ENCODE data around the gene PDE4A. TPM values are rescaled to one million over a fixed set of nuclear protein-coding genes. Genes with fewer than 3 reads are reported as not detected.

The PDE4A gene
- total and polyA plus RNA-seq, 10 of the 15 experiments (the other 5 are each of a cell fraction or from before 2014, with no cell fraction given): 0.24 to 13.3 (median 4.9) TPM

DNA sequence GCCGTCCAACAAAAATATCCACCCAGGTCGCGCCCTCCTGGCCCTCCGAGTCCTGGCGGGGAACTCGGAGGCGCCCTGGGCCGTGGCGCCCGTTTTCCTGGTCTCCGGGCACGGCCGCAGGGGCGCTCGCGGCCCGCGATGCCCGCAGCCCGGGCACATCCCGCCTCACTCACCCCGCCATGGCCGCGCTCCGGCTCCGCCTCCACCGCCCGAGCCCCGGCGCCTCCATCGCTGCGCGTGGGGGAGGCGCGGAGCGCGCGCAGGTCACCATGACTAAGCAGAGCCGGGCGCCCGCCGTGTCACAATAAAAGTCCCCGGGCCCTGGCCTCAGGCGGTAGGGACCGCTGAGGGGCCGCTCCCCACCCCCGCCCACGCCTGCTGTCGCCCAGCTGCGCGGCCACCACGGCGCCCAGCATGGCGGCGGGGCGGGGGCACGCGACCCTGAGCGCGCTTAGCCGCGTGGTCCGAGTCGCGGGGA is 82.2 kb downstream of the PDE4A start (continued):
- TF ChIP-seq CBFB (IDR thresholded peaks at IDR 0.05; ENCODE audit: low read depth) (no peak; the same call in 1 of the 2 replicates), TARDBP (IDR thresholded peaks at IDR 0.05; ENCODE audit: borderline replicate concordance) (peak; percentile 68), EGR1 (IDR thresholded peaks at IDR 0.05; ENCODE audit: borderline replicate concordance in 1 of 2, low read depth in 2 of 2, low read length in 2 of 2) (peak; percentile 69 to 99), CHD1 (IDR thresholded peaks at IDR 0.05; ENCODE audit: low read depth, low read length) (no peak), SUZ12 (IDR thresholded peaks at IDR 0.05; ENCODE audit: unreplicated experiment) (no peak), TAF1 (IDR thresholded peaks at IDR 0.05; ENCODE audit: borderline replicate concordance, low read depth, low read length) (peak; percentile 94; the same call in 1 of the 2 replicates), BACH1 (IDR thresholded peaks at IDR 0.05; ENCODE audit: borderline replicate concordance) (peak; percentile 100), SP1 (IDR thresholded peaks at IDR 0.05; ENCODE audit: low read depth, low read length) (peak; percentile 83), KLF5 (IDR thresholded peaks at IDR 0.05; ENCODE audit: partially characterized antibody) (no peak), CREM (IDR thresholded peaks at IDR 0.05; ENCODE audit: low read depth) (peak; percentile 27; the same call in 1 of the 2 replicates), NFIC (IDR thresholded peaks at IDR 0.05; ENCODE audit: low read depth, low read length) (no peak), MYC (IDR thresholded peaks at IDR 0.05; ENCODE audit: insufficient read depth, insufficient read length, insufficient replicate concordance, low read length, severe bottlenecking) (peak; percentile 76), FOS (IDR thresholded peaks at IDR 0.05; ENCODE audit: borderline replicate concordance, extremely low read depth, insufficient read length) (no peak), ZNF207 (IDR thresholded peaks at IDR 0.05; ENCODE audit: borderline replicate concordance) (peak; percentile 72; the same call in 1 of the 2 replicates)
- TF ChIP-seq, protein P1, sequence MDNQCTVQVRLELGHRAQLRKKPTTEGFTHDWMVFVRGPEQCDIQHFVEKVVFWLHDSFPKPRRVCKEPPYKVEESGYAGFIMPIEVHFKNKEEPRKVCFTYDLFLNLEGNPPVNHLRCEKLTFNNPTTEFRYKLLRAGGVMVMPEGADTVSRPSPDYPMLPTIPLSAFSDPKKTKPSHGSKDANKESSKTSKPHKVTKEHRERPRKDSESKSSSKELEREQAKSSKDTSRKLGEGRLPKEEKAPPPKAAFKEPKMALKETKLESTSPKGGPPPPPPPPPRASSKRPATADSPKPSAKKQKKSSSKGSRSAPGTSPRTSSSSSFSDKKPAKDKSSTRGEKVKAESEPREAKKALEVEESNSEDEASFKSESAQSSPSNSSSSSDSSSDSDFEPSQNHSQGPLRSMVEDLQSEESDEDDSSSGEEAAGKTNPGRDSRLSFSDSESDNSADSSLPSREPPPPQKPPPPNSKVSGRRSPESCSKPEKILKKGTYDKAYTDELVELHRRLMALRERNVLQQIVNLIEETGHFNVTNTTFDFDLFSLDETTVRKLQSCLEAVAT (IDR thresholded peaks at IDR 0.05): no peak
- TF ChIP-seq, protein P2, sequence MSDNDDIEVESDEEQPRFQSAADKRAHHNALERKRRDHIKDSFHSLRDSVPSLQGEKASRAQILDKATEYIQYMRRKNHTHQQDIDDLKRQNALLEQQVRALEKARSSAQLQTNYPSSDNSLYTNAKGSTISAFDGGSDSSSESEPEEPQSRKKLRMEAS (IDR thresholded peaks at IDR 0.05; ENCODE audit: low read depth, low read length): peak; percentile 35; the same call in 1 of the 2 replicates
- TF ChIP-seq, protein P3, sequence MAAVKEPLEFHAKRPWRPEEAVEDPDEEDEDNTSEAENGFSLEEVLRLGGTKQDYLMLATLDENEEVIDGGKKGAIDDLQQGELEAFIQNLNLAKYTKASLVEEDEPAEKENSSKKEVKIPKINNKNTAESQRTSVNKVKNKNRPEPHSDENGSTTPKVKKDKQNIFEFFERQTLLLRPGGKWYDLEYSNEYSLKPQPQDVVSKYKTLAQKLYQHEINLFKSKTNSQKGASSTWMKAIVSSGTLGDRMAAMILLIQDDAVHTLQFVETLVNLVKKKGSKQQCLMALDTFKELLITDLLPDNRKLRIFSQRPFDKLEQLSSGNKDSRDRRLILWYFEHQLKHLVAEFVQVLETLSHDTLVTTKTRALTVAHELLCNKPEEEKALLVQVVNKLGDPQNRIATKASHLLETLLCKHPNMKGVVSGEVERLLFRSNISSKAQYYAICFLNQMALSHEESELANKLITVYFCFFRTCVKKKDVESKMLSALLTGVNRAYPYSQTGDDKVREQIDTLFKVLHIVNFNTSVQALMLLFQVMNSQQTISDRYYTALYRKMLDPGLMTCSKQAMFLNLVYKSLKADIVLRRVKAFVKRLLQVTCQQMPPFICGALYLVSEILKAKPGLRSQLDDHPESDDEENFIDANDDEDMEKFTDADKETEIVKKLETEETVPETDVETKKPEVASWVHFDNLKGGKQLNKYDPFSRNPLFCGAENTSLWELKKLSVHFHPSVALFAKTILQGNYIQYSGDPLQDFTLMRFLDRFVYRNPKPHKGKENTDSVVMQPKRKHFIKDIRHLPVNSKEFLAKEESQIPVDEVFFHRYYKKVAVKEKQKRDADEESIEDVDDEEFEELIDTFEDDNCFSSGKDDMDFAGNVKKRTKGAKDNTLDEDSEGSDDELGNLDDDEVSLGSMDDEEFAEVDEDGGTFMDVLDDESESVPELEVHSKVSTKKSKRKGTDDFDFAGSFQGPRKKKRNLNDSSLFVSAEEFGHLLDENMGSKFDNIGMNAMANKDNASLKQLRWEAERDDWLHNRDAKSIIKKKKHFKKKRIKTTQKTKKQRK (IDR thresholded peaks at IDR 0.05; ENCODE audit: low read depth, low read length): no peak
- TF ChIP-seq, protein P4, sequence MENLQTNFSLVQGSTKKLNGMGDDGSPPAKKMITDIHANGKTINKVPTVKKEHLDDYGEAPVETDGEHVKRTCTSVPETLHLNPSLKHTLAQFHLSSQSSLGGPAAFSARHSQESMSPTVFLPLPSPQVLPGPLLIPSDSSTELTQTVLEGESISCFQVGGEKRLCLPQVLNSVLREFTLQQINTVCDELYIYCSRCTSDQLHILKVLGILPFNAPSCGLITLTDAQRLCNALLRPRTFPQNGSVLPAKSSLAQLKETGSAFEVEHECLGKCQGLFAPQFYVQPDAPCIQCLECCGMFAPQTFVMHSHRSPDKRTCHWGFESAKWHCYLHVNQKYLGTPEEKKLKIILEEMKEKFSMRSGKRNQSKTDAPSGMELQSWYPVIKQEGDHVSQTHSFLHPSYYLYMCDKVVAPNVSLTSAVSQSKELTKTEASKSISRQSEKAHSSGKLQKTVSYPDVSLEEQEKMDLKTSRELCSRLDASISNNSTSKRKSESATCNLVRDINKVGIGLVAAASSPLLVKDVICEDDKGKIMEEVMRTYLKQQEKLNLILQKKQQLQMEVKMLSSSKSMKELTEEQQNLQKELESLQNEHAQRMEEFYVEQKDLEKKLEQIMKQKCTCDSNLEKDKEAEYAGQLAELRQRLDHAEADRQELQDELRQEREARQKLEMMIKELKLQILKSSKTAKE (IDR thresholded peaks at IDR 0.05; ENCODE audit: low read depth, poor library complexity, severe bottlenecking): no peak
- TF ChIP-seq, protein P5, sequence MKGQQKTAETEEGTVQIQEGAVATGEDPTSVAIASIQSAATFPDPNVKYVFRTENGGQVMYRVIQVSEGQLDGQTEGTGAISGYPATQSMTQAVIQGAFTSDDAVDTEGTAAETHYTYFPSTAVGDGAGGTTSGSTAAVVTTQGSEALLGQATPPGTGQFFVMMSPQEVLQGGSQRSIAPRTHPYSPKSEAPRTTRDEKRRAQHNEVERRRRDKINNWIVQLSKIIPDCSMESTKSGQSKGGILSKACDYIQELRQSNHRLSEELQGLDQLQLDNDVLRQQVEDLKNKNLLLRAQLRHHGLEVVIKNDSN (IDR thresholded peaks at IDR 0.05; ENCODE audit: borderline replicate concordance, extremely low read length, insufficient read depth, low read depth, low read length): peak; percentile 45

Data from GM12878 (cell line).